Non-pigmented ciliary epithelial cell (primary cell): Measurements from ENCODE around the gene CGB5.
"Not testable (repeated sequence)": the region's sequence is repeated elsewhere in the genome, so short reads cannot be mapped to it uniquely, and the experiment has no call there.

Source experiments
- DNase-seq: peaks from one replicate; pipeline ENCODE4 v3.0.0-alpha.2; 2010; ENCODE audit warnings: low read depth

CGB5 gene

DNA sequence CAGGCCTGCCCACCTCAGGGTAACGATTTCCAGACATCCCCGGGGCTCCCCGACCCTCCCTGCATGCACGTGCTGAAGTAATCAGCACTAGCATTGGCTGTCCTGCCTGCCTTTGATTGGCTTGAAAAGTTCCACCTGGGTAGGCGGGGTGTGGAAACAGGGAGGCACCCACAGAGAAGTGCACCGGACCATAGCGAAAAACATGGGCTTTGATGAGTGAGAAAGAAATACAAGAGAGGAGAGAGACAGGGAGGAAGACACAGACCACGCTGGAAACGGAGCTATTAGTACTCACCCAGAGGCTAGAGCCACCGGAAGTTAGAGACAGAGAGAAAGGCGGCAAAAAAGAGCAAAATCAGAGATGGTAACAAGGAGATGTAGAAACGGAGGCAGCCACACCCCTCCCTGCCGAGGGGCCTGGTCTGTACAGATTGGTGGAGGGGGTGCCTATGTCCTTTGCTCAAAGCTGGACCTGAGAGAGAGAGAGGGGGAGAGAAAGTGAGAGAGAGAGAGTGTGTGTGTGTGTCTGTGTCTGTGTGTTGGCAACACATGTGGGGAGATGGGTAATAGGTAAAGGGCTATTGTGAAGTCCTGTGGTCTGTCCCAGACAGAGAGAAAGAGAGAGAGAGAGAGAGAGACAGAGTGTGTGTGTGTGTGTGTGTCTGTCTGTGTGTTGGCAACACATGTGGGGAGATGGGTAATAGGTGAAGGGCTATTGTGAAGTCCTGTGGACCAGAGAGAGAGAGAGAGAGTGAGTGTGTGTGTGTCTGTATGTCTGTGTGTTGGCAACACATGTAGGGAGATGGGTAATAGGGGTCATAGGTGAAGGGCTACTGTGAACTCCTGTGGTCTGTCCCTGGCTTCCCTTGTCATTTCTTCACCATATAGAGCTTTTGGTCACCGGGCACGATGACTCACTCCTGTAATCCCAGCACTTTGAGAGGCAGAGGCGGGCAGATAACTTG lies 22.4 kb upstream of the CGB5 start:
- no peak for DNase-seq

DNA sequence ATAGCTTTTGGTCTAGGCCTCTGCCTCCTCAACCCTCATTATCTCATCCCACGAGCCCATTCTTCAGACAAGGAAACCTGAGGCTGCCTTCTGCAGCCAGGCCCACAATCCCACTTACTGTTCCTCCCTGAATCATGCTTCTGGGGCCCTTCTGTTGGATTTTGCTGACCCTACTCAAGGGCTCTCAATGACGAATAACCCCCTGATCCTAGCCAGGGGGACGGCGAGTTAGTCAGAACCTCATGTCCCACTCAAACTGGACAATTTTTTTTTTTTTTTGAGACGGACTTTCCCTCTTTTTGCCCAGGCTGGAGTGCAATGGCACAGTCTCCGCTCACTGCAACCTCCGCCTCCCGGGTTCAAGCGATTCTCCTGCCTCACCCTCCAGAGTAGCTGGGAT lies 21.5 kb upstream of the CGB5 start:
- DNase-seq, result no peak

DNA sequence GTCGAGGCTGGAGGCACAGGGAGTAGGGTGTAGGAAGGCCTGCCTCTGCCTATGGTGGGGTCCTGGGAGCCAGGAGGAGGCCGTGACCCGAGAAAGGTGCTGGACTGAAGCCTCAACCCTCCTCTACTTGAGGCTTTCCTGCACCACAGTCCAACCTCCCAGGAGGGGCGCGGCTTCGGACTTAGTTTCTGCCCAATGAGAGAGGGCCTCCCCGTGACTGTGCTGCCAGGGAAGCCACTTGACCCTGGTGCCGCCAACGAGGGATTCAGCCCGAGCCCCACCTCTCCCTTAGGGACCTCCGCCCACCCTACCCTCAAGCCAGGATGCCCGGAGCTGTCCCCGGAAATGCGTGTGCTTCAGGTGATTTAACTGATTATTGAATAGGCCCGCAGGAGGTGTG lies 19.4 kb upstream of the CGB5 start, which contains the start of gene CGB3:
TSS of gene CGB3 (minus strand) at position 101 of the 400 bp plus-strand sequence. CDS start 362 bp downstream, outside the sequence.
- DNase-seq, result not testable (repeated sequence)

DNA sequence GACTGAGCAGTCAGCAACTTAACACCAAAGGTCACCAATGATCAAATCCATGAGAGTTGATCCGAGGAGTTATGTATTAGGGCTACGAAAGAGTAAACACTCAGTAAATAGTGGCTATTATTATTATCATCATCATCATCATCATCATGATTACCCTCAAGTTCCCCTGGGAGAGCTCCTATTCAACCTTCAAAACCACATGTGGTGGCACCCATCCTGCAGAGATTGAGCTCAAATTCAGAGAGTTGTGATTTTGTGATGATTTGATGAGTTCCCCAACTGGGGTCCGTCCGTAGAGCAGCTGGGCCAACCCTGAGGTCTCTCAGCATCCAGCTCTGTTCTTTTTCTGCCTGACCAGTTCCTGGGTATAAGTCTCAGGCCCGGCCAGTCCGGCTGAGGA lies 18.6 kb upstream of the CGB5 start:
- DNase-seq, result not testable (repeated sequence)

DNA sequence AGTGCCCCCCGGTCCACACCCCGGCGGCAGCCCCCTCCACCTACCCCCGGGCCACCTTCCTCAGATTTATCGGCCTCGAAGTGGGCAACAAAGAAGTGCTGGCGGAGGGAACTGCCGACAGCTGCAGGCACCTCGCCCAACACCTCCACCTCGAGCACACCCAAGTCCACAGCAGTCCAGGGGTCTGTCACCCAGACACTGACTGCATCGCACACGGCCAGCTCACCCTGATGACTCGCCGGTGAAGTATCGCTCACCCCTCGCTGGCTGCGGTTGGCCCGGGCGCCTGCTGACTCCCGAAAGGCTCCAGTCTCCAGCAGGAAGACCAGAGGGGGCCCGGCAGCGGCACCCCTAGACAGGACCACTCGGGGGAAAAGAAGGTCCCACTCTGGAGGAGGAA lies 18.0 kb upstream of the CGB5 start:
- not testable (repeated sequence) for DNase-seq

DNA sequence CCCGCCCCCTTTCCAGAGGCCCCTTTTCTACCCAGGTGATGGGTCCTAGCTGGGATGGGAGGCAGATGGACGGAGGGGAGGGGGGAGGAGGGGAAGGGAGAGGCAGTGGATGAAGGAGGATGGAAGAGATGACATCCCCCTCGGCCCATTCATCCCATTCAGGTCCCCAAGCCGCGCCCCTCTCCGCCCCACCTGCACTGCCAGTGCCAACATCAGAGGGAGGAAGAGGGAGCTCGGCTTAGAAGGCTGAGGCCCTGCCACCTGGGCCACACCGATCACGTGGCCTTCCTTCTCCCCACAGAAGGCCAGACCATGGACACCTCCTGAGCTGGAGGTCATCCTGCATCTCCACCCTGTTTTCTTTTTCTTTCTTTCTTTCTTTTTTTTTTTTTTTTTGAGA lies 15.0 kb upstream of the CGB5 start:
- DNase-seq, result not testable (repeated sequence)

DNA sequence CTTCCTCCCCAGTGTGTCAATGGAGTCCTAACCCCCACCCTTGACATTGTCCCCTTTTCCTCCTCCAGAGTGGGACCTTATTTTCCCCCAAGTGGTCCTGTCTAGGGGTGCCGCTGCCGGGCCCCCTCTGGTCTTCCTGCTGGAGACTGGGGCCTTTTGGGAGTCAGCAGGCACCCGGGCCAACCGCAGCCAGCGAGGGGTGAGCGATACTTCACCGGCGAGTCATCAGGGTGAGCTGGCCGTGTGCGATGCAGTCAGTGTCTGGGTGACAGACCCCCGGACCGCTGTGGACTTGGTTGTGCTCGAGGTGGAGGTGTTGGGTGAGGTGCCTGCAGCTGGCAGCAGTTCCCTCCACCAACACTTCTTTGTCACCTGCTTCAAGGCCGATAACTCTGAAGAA lies 13.9 kb upstream of the CGB5 start:
- DNase-seq, result not testable (repeated sequence)

DNA sequence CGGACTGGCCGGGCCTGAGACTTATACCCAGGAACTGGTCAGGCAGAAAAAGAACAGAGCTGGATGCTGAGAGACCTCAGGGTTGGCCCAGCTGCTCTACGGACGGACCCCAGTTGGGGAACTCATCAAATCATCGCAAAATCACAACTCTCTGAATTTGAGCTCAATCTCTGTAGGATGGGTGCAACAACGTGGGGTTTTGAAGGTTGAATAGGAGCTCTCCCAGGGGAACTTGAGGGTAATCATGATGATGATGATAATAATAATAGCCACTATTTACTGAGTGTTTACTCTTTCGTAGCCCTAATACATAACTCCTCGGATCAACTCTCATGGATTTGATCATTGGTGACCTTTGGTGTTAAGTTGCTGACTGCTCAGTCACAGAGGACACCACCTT lies 13.3 kb upstream of the CGB5 start:
- not testable (repeated sequence) for DNase-seq

DNA sequence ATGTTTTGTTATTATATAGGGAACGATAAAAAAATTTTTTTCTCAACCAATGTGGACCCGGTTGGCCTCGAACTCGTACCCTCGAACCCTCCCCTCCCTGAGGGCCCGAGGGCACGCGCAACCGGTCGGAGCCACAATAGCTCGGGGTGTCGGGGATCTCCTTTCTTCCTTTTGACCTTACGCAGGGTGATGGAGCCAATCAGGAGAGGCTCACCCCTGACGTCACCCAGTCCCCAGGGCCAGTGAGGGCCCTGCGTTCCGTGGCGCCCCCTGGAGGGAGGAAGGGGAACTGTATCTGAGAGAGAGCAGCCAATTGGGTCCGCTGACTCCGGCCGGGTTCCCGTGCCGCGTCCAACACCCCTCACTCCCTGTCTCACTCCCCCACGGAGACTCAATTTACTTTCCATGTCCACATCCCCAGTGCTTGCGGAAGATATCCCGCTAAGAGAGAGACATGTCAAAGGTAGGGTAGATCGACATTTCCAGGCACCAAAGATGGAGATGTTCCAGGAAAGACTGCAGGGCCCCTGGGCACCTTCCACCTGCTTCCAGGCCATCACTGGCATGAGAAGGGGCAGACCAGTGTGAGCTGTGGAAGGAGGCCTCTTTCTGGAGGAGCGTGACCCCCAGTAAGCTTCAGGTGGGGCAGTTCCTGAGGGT lies 11.9 kb upstream of the CGB5 start, which contains the start of gene CGB2:
TSS of gene CGB2 (plus strand) at position 249 of the 660 bp plus-strand sequence. CDS start at position 455, 206 bp downstream.
- not testable (repeated sequence) for DNase-seq

DNA sequence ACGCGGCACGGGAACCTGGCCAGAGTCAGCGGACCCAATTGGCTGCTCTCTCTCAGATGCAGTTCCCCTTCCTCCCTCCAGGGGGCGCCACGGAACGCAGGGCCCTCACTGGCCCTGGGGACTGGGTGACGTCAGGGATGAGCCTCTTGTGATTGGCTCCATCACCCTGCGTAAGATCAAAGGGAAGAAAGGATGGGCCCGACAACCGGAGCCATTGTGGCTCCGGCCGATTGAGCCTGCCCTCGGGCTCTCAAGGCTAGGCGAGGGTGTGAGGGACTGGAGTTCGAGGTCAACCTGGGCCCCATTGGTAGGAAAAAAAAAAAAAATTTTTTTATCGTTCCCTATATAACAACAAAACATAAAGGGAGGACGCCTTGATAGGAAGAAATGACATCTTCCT lies 6.8 kb upstream of the CGB5 start, which contains the start of gene CGB1:
TSS of gene CGB1 (minus strand) at position 81 of the 400 bp plus-strand sequence. CDS start 184 bp downstream, outside the sequence.
- not testable (repeated sequence) for DNase-seq

DNA sequence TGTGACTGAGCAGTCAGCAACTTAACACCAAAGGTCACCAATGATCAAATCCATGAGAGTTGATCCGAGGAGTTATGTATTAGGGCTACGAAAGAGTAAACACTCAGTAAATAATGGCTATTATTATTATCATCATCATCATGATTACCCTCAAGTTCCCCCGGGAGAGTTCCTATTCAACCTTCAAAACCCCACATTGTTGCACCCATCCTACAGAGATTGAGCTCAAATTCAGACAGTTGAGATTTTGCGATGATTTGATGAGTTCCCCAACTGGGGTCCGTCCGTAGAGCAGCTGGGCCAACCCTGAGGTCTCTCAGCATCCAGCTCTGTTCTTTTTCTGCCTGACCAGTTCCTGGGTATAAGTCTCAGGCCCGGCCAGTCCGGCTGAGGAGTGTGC lies 5.5 kb upstream of the CGB5 start:
- DNase-seq, result not testable (repeated sequence)

DNA sequence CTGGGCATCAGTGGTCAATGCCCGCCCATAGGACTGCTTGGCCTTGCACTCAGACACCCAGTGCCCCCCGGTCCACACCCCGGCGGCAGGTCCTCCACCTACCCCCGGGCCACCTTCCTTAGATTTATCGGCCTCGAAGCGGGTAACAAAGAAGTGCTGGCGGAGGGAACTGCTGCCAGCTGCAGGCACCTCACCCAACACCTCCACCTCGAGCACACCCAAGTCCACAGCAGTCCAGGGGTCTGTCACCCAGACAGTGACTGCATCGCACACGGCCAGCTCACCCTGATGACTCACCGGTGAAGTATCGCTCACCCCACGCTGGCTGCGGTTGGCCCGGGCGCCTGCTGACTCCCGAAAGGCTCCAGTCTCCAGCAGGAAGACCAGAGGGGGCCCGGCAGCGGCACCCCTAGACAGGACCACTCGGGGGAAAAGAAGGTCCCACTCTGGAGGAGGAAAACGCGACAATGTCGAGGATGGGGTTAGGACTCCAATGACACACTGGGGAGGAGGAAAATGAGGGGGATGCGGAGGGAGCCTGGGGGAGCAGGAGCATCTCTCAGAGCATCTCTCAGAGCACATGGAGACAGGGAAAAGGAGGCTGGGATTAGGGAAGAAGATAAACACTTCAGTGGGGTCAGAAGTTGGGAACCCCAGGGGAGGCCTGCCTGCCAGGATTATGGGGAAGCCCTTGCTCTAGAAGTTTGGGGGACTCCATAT lies 4.9 kb upstream of the CGB5 start:
- DNase-seq, result not testable (repeated sequence)

DNA sequence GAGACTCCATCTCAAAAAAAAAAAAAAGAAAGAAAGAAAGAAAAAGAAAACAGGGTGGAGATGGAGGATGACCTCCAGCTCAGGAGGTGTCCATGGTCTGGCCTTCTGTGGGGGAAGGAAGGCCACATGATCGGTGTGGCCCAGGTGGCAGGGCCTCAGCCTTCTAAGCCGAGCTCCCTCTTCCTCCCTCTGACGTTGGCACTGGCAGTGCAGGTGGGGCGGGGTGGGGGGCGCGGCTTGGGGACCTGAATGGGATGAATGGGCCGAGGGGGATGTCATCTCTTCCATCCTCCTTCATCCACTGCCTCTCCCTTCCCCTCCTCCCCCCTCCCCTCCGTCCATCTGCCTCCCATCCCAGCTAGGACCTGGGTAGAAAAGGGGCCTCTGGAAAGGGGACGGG lies 3.9 kb upstream of the CGB5 start:
- not testable (repeated sequence) for DNase-seq

DNA sequence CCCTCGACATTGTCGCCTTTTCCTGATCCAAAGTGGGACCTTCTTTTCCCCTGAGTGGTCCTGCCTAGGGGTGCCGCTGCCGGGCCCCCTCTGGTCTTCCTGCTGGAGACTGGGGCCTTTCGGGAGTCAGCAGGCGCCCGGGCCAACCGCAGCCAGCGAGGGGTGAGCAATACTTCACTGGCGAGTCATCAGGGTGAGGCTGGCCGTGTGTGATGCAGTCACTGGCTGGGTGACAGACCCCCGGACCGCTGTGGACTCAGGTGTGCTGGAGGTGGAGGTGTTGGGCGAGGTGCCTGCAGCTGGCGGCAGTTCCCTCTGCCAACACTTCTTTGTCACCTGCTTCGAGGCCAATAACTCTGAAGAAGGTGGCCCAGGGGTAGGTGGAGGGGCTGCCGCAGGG lies 1.5 kb upstream of the CGB5 start:
- DNase-seq, result no peak

DNA sequence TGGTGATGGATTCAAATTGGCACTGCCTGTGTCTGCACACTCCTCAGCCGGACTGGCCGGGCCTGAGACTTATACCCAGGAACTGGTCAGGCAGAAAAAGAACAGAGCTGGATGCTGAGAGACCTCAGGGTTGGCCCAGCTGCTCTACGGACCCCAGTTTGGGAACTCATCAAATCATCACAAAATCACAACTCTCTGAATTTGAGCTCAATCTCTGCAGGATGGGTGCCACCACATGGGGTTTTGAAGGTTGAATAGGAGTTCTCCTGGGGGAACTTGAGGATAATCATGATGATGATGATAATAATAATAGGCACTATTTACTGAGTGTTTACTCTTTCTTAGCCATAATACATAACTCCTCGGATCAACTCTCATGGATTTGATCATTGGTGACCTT lies 982 bp upstream of the CGB5 start:
- DNase-seq, result not testable (repeated sequence)

DNA sequence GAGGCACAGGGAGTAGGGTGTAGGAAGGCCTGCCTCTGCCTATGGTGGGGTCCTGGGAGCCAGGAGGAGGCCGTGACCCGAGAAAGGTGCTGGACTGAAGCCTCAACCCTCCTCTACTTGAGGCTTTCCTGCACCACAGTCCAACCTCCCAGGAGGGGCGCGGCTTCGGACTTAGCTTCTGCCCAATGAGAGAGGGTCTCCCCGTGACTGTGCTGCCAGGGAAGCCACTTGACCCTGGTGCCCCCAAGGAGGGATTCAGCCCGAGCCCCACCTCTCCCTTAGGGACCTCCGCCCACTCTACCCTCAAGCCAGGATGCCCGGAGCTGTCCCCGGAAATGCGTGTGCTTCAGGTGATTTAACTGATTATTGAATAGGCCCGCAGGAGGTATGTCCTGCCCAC lies 5.4 kb downstream of the CGB5 start, which contains the start of gene CGB8:
TSS of gene CGB8 (minus strand) at position 101 of the 400 bp plus-strand sequence. CDS start 372 bp downstream, outside the sequence.
- not testable (repeated sequence) for DNase-seq

DNA sequence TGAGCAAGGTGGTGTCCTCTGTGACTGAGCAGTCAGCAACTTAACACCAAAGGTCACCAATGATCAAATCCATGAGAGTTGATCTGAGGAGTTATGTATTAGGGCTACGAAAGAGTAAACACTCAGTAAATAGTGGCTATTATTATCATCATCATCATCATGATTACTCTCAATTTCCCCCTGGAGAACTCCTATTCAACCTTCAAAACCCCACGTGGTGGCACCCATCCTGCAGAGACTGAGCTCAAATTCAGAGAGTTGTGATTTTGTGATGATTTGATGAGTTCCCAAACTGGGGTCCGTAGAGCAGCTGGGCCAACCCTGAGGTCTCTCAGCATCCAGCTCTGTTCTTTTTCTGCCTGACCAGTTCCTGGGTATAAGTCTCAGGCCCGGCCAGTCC lies 6.2 kb downstream of the CGB5 start:
- DNase-seq, result not testable (repeated sequence)

DNA sequence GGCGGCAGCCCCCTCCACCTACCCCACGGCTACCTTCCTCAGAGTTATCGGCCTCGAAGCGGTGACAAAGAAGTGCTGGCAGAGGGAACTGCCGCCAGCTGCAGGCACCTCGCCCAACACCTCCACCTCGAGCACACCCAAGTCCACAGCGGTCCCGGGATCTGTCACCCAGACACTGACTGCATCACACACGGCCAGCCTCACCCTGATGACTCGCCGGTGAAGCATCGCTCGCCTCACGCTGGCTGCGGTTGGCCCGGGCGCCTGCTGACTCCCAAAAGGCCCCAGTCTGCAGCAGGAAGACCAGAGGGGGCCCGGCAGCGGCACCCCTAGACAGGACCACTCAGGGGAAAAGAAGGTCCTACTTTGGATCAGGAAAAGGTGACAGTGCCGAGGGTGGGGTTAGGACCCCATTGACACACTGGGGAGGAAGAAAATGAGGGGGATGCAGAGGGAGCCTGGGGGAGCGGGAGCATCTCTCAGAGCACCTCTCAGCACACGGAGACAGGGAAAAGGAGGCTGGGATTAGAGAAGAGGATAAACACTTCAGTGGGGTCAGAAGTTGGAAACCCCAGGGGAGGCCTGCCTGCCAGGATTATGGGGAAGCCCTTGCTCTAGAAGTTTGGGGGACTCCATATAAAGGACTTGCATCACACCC lies 6.9 kb downstream of the CGB5 start:
- DNase-seq, result not testable (repeated sequence)

DNA sequence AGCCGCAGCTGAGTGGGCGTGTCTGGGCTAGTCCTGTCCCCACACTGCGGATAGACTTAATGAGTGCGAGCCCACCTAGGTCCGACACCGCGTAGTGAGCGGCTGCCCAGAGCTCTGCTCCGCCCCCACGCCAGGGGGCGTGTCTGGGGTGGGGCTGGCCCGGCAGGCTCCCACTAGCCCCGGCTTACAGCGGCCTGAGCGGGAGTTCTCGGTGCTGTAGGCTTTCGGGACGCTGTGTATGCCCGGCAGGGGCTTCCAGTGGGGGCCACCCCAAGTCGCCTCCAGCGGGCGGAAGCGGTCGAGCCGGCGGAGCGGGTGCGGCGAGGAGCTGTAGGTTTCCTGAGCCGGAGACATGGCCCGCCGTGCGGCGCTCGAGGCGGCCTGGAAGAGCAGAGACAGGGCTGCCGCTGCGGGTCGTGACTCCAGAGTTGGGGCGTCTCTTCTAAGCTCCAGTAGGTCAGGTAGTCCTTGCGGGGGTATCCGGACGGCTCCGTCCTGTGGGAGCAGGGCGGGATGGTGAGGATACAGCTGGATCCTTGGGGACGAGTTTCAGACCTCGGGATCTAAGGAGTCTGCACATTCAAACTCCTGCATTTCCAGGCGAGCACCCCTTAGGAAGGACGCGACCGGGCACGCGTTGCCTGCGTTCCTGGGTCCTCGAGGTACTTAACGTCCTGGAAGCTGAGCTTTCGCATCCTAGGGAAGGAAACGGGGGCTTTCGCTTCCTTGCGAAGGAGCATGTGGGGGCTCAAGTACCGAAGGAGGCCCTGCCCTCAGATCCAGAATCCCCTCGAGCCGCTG lies 12.7 kb downstream of the CGB5 start:
- no peak for DNase-seq

DNA sequence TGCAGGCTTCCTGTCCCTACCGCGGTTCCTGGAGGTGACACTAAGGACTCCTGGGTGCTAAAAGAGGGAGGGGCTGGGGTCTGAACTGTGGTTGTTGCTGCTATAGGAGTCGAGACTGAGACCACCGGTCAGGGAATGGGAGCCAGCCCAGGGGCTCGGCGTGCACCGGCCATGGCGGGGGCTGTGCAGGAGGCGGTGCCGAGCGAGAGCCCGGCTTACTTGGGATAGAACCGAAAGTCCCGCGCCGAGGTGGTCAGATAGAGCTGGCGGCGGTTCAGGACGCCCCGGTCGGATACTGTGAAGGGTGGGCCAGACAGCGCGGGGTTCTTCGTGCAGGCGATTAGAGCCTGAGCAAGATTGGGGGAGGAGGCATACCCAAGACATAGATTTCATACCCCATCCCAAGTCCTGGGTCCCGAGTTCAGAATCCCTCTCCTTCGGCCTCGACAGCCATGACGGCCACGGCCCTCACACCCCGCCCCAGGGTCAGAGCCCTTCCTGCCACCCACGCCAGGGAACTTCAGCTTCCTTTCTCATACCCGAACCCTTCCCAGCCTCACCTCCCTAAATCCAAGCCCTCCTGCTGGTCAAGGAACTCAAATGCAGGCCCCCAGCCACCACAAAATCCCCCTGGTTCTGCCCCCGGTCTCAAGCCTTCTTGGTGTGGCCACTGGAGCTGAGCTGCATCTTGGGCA lies 13.4 kb downstream of the CGB5 start:
- DNase-seq, result not testable (repeated sequence)
